Hepatocyte (in vitro differentiated cells): ENCODE data around the gene SMOC1.

Experiments used
- EZH2 ChIP-seq: fragments of 200-600 bp; sonication (generic); IDR thresholded peaks from 2 replicates; pipeline ENCODE4 v1.6.1; 2016; ENCODE audit warnings: antibody characterized with exemption, mild to moderate bottlenecking, borderline replicate concordance
- EZH2phosphoT487 ChIP-seq: fragments of 200-600 bp; sonication (generic); IDR thresholded peaks from one replicate; pipeline ENCODE4 v1.6.1; 2018; ENCODE audit warnings: antibody characterized with exemption, mild to moderate bottlenecking, low read depth, moderate library complexity; ENCODE audit not compliant: unreplicated experiment, severe bottlenecking
- TF ChIP-seq, protein P1 (sequence below): fragments of 200-600 bp; sonication (generic); IDR thresholded peaks from 2 replicates; pipeline ENCODE4 v1.5.1; 2016; ENCODE audit warnings: antibody characterized with exemption, mild to moderate bottlenecking; ENCODE audit not compliant: poor library complexity

GRCh38 chr14:69858801-69859200, 20.4 kb upstream of the SMOC1 start:
- TF ChIP-seq, protein P1, sequence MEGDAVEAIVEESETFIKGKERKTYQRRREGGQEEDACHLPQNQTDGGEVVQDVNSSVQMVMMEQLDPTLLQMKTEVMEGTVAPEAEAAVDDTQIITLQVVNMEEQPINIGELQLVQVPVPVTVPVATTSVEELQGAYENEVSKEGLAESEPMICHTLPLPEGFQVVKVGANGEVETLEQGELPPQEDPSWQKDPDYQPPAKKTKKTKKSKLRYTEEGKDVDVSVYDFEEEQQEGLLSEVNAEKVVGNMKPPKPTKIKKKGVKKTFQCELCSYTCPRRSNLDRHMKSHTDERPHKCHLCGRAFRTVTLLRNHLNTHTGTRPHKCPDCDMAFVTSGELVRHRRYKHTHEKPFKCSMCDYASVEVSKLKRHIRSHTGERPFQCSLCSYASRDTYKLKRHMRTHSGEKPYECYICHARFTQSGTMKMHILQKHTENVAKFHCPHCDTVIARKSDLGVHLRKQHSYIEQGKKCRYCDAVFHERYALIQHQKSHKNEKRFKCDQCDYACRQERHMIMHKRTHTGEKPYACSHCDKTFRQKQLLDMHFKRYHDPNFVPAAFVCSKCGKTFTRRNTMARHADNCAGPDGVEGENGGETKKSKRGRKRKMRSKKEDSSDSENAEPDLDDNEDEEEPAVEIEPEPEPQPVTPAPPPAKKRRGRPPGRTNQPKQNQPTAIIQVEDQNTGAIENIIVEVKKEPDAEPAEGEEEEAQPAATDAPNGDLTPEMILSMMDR = no peak
- no peak for TF ChIP-seq EZH2
- TF ChIP-seq EZH2phosphoT487 = no peak
